BE2C (cell line): ENCODE results near the gene PCSK5.

Experiments
- DNase-seq: peaks from one replicate; pipeline ENCODE4 v3.0.0-alpha.2; 2020
- H3K27me3 ChIP-seq: fragments of 250-450 bp; sonication (Bioruptor Pico); 2 replicates; pipeline ENCODE4 v1.5.1; 2020; ENCODE audit warnings: mild to moderate bottlenecking
- H3K36me3 ChIP-seq: fragments of 250-450 bp; sonication (Bioruptor Pico); 2 replicates; pipeline ENCODE4 v1.5.1; 2020; ENCODE audit warnings: mild to moderate bottlenecking
- H3K4me1 ChIP-seq: fragments of 250-450 bp; sonication (Bioruptor Pico); 2 replicates; pipeline ENCODE4 v1.5.1; 2020
- H3K4me3 ChIP-seq: 2 replicates; pipeline ENCODE4 v1.5.1; 2011; ENCODE audit warnings: low read depth, low read length
- H3K9me3 ChIP-seq: fragments of 250-450 bp; sonication (Bioruptor Pico); 2 replicates; pipeline ENCODE4 v1.5.1; 2020
- CTCF ChIP-seq: IDR thresholded peaks from 2 replicates; pipeline ENCODE4 v1.5.1; 2012; ENCODE audit warnings: mild to moderate bottlenecking, low read depth, low read length

PCSK5 gene

GRCh38 chr9:75869236-75869635 lies 21.2 kb upstream of the PCSK5 start:
- H3K9me3 ChIP-seq, result no peaks in the 10 kb centered on the region
- no peak for TF ChIP-seq CTCF
- H3K4me1 ChIP-seq, result no peaks in the 10 kb centered on the region
- H3K27me3 ChIP-seq, result peaks cover 3% of the 10 kb centered on the region; the same call in 1 of the 2 replicates
- H3K4me3 ChIP-seq, result no peak overlapping the region
- DNase-seq, result no peak
- no peaks in the 10 kb centered on the region for H3K36me3 ChIP-seq

- Histone ChIP-seq H3K36me3 (no peaks in the 10 kb centered on the region), H3K4me1 (no peaks in the 10 kb centered on the region), H3K27me3 (peaks cover 3% of the 10 kb centered on the region; the same call in 1 of the 2 replicates), H3K9me3 (no peaks in the 10 kb centered on the region), H3K4me3 (no peak overlapping the region)
- TF ChIP-seq CTCF, result no peak
- DNase-seq, result no peak
Measured at GRCh38 chr9:75870450-75870849, 20.0 kb upstream of the PCSK5 start.

GRCh38 chr9:75871624-75872023 lies 18.8 kb upstream of the PCSK5 start:
- no peaks in the 10 kb centered on the region for H3K9me3 ChIP-seq
- no peak for DNase-seq
- H3K4me3 ChIP-seq, result no peak overlapping the region
- TF ChIP-seq CTCF, result no peak
- no peaks in the 10 kb centered on the region for H3K36me3 ChIP-seq
- no peaks in the 10 kb centered on the region for H3K27me3 ChIP-seq
- no peaks in the 10 kb centered on the region for H3K4me1 ChIP-seq

- H3K27me3 ChIP-seq, result no peaks in the 10 kb centered on the region
- no peaks in the 10 kb centered on the region for H3K36me3 ChIP-seq
- no peaks in the 10 kb centered on the region for H3K9me3 ChIP-seq
- no peak for DNase-seq
- no peak overlapping the region for H3K4me3 ChIP-seq
- TF ChIP-seq CTCF, result no peak
- H3K4me1 ChIP-seq, result no peaks in the 10 kb centered on the region
Measured at GRCh38 chr9:75873712-75874111, 16.8 kb upstream of the PCSK5 start.

GRCh38 chr9:75876999-75877640 lies 13.4 kb upstream of the PCSK5 start:
- no peak for TF ChIP-seq CTCF
- H3K9me3 ChIP-seq, result no peaks in the 10 kb centered on the region
- H3K4me1 ChIP-seq, result no peaks in the 10 kb centered on the region
- H3K4me3 ChIP-seq, result no peak overlapping the region
- no peaks in the 10 kb centered on the region for H3K36me3 ChIP-seq
- 0 out of 2 replicates have a peak, but pooled peaks cover 3% of the 10 kb centered on the region for H3K27me3 ChIP-seq
- DNase-seq, result no peak

- Histone ChIP-seq H3K36me3 (no peaks in the 10 kb centered on the region), H3K4me1 (no peaks in the 10 kb centered on the region), H3K27me3 (0 out of 2 replicates have a peak, but pooled peaks cover 3% of the 10 kb centered on the region), H3K4me3 (no peak overlapping the region), H3K9me3 (no peaks in the 10 kb centered on the region)
- TF ChIP-seq CTCF, result no peak
- no peak for DNase-seq
Measured at GRCh38 chr9:75878488-75878860, 12.0 kb upstream of the PCSK5 start.
